GM19463 (cell line): ENCODE measurements around the gene MPST.

Experiments
- ATAC-seq: cut with Tn5 transposase; IDR thresholded peaks from one replicate; pipeline ENCODE4 v1.9.1; 2021; ENCODE audit warnings: mild to moderate bottlenecking, moderate library complexity; ENCODE audit not compliant: unreplicated experiment

Gene MPST

GRCh38 chr22:37043828-37044538 lies 24.4 kb downstream of the MPST start:
- peak; percentile 63 for ATAC-seq

- ATAC-seq, result no peak
Measured at GRCh38 chr22:37044634-37045625, 25.4 kb downstream of the MPST start.

DNA sequence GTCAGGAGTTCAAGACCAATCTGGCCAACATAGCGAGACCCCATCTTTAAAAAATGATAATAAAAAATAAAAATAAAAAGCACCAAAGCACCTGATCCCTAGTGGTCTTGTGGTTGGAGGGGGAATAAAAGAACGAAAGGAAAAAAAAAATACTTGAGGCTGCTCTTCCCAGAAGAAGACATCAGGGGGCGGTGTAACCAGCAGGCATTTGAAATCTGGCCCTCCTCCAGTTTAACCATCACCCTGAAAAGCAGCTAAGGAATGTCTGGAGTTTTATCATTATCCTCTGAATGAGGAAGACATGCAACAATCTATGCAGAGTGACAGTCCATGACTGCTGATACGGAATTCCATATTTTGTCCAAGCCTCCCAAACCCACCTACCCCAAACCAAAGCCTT lies 26.4 kb downstream of the MPST start:
- ATAC-seq, result no peak

GRCh38 chr22:37046589-37046988 lies 27.0 kb downstream of the MPST start:
- no peak for ATAC-seq

DNA sequence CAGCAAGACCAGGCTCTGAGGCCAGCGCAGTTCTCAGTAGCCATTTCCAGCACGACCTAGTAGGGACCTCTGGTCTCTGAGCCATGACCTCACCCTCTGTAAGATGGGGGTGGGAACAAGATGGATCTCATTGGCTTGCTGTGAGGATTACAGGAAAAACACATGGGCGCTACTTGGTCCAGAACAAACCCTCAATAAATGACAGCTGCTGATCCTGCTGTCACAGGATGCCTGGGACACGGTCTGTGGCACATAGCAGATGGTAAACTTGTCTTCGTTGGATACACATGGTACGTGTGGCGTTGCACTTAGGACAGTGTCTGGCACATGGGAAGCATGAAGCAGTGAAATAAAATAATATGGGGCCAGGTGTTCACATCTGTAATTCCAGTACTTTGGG lies 27.5 kb downstream of the MPST start:
- no peak for ATAC-seq

- ATAC-seq, result no peak
Measured at GRCh38 chr22:37048133-37048532, 28.6 kb downstream of the MPST start.

DNA sequence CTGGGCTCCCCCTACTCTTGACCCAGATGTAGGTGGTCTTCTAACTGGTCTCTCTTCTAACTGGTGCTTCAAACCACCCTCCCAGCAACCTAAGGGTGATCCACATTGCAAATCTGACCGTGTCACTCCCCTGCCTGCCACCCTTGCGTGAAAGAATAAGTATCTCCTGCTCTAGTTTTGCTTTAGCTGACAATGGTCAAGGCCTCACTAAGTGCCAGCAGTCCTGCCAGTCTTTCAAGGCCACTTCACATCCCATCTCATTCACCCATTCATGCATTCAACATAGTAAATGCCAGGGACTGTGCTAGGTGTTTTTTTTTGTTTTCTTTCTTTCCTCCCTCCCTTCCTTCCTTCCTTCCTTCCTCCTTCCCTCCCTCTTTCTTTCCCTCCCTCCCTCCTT lies 29.7 kb downstream of the MPST start:
- no peak for ATAC-seq

GRCh38 chr22:37050913-37051312 lies 31.4 kb downstream of the MPST start:
- no peak for ATAC-seq

DNA sequence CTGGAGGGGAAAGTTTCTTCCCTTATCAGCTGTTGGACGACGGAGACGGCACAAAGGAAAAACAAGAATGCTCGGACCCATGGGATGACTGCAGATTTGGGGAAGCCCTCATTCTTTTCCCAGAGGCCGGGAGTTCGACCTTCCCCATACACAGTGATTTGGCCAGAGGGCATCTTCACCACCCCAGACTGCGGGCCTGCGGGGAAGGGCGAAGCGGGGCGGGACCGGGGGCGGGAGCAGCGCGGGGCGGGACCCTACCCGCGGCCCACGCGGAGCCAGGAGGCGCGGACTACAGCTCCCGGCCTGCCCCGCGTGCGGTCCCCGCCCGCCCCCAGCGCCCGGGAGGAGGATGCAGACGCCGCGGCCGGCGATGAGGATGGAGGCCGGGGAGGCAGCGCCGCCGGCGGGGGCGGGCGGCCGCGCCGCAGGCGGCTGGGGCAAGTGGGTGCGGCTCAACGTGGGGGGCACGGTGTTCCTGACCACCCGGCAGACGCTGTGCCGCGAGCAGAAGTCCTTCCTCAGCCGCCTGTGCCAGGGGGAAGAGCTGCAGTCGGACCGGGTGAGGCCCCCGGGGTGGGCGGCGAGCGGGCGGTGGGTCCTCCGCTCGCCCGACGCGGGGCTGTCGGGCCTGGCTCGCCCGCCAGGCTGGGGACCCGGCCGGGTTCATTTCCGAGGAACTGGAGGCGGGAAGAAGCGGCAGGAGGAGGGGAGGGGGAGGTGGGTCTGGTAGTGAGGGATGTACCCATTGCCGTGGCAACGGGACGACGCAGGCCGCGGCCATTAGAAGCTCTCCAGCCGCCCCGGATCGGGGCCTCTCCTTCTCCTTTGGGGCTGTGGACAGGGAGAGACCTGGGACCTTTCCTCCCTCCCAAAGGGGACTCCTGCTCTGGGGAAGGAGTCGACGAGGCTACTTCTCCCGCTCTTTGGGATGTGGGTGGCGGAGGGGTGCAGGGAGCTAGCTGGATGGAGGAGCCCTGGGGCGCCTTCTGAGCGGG lies 32.1 kb downstream of the MPST start, which contains the start of gene KCTD17:
TSS of gene KCTD17 (plus strand) at position 352 of the 995 bp plus-strand sequence. CDS start at position 371, 19 bp downstream.
- ATAC-seq, result peak; percentile 88

- ATAC-seq, result no peak
Measured at GRCh38 chr22:37052386-37053309, 33.1 kb downstream of the MPST start.

DNA sequence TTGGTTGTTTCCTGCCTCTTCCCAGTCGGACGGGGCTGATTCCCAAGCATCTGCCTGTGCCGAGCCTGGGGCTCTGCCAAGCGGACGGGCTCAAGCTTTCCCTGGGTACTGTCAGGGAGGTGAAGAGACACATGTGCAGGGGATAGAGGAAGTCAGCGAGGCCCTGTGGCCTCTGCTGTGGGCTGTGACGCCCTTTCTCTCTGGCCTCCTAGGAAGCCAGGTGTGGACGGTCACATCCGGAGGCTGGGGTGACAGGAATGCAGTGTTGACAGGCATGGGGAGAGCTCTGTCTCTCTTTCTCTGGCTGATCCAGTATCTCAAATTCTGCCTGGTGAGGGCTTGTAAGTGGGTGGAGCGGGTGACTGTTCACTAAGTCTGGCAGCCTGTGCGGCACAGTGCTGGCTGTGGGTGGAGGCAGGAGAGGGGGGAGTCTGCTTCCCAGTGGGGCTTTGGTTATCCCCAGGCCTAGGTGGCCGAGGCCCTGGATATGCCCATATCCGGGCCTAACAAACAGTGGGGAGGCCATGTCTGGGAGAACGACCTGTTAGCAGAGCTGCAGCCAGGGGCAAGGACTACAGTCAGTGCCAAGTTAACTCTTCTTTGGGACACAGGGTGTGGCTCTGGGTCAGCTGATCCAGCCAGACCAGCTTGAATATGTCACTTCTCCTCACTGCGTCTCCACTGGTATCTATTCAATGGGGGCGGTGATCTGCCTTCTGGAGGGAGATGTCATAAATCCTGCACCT lies 33.9 kb downstream of the MPST start:
- ATAC-seq, result no peak

GRCh38 chr22:37054056-37054395 lies 34.5 kb downstream of the MPST start:
- ATAC-seq, result no peak

DNA sequence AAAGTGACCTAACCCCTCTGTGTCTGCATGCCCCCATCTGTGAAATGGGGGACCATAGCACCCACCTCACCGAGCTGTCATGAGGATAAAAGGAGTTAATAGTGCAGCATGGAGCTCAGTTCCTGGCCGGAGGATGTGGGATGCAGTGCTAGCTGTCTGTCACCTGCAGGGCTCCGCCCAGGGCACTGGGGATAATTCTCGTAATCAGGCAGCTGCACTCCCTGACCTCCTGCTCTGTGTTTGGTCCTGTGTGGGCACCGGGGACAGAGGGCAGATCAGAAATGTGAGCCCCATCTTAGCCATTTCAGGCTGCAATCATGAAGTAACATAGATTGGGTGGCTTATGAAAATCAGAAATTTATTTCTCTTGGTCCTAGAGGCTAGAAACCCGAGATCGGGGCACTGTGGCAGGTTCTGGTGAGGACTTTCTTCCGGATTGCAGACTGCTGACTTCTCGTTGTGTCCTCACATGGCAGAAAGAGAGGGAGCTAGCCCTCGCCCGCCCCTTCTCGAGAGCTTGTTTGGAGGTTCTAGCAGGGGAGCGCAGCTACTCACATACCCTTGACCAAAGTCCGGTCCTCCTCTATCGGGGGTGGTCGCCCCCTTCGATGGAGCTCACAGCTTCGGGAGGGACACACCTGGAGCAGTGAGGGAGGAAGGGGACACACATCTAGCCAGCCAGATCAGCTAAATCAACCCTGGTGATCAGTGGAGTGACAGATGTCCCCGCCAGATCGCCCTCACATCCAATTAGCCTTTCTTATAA lies 35.2 kb downstream of the MPST start:
- ATAC-seq, result no peak

DNA sequence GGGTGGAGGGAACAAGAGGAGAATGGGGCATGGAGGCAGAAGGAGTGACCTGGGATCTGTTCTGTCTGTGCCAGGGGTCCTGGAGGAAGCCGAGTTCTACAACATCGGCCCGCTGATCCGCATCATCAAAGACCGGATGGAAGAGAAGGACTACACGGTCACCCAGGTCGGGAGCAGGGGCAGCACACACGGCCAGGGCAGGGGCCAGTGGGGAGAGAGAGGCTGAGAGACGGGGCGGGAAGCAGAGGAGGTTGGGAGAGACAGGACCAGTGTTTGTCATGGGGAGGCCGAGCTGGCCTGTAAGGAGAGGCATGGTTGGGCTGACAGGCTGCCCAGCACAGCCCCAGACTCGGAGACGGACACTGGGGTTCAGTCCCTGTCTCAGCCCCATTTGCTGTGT lies 36.7 kb downstream of the MPST start:
- no peak for ATAC-seq

DNA sequence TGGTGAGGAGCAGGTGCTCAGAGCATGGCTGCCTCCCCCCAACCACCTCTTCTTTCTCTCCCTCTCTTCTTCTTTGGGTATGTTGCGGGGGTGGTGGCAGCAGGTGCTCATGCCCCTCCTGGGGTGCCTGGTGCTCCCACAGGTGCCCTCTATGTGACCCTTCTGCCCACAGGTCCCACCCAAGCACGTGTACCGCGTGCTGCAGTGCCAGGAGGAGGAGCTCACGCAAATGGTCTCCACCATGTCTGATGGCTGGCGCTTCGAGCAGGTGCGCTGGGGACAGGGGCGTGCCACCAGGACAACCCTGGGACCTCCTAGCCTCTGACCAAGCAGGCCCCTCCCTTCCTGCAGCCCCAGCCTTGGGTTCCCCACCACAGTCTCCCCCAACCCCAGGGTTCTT lies 37.7 kb downstream of the MPST start:
- no peak for ATAC-seq

DNA sequence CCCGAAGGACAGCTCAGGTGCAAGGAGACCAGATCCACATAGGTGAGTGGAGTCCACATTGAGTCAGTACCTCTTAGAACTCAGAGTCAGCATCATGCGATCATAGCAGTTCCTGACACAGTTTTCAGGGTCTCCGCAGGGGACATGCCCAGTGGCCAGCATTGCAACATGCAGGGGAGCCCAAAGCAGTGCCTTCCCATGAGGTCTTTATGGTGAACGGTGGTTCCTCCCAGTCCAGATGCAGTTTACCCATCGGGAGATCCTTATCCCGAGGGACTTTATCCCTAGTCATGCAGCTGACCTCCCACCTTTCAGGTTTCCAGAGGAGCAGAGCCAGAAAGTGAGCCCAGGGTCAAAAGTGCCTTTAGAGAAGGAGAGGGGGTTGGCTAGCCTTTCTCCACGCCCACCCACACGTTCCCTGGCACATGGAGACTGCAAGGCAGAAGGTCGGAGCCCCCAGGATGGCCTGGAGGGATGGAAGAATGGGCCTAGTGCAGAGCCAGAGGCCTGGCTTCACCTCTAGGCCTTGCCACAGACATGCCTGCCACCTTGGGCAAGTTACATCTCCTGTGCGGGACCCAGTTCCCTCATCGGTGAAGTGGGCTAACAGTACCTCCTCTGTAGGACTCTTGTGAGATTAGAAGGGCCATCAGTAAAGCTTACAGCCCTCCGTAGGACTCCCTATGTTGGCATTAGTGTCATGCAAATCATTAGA lies 38.4 kb downstream of the MPST start:
- no peak for ATAC-seq

GRCh38 chr22:37058917-37059701 lies 39.6 kb downstream of the MPST start:
- no peak for ATAC-seq
